ENCODE data around the gene ETV4.

GRCh38 chr17:43528988-43529814 lies 16.9 kb downstream of the ETV4 start:
- TF ChIP-seq POLR2AphosphoS5 (IDR thresholded peaks at IDR 0.05) (no peak), CTCF (IDR thresholded peaks at IDR 0.05) (no peak), EP300 (IDR thresholded peaks at IDR 0.05) (no peak)
